ENCODE results near the gene ASL. TPM values are rescaled to one million over a fixed set of nuclear protein-coding genes. Genes with fewer than 3 reads are reported as not detected.

Gene ASL
- total RNA-seq, 2 donors from 2014 or later: 24.0 to 36.4 TPM

GRCh38 chr7:66078067-66078466, 2.4 kb downstream of the ASL start:
- Histone ChIP-seq H3K36me3 (no peaks in the 10 kb centered on the region), H3K9me3 (no peaks in the 10 kb centered on the region), H3K27ac (no peak overlapping the region), H3K4me3 (no peak overlapping the region), H3K27me3 (replicated peaks; ENCODE audit: insufficient read depth) (no peaks in the 10 kb centered on the region), H3K4me1 (replicated peaks) (no peaks in the 10 kb centered on the region)
- no peak for DNase-seq (ENCODE audit: low spot score)
- TF ChIP-seq, protein P1, sequence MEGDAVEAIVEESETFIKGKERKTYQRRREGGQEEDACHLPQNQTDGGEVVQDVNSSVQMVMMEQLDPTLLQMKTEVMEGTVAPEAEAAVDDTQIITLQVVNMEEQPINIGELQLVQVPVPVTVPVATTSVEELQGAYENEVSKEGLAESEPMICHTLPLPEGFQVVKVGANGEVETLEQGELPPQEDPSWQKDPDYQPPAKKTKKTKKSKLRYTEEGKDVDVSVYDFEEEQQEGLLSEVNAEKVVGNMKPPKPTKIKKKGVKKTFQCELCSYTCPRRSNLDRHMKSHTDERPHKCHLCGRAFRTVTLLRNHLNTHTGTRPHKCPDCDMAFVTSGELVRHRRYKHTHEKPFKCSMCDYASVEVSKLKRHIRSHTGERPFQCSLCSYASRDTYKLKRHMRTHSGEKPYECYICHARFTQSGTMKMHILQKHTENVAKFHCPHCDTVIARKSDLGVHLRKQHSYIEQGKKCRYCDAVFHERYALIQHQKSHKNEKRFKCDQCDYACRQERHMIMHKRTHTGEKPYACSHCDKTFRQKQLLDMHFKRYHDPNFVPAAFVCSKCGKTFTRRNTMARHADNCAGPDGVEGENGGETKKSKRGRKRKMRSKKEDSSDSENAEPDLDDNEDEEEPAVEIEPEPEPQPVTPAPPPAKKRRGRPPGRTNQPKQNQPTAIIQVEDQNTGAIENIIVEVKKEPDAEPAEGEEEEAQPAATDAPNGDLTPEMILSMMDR (IDR thresholded peaks at IDR 0.05): no peak
- TF ChIP-seq POLR2AphosphoS5 (IDR thresholded peaks at IDR 0.05) (no peak), POLR2A (IDR thresholded peaks at IDR 0.05) (no peak)
- intact Hi-C loops (cut with DNase I): no loop called here
- 84% methylated on average over 5 of the region's 5 CpGs for WGBS

DNA sequence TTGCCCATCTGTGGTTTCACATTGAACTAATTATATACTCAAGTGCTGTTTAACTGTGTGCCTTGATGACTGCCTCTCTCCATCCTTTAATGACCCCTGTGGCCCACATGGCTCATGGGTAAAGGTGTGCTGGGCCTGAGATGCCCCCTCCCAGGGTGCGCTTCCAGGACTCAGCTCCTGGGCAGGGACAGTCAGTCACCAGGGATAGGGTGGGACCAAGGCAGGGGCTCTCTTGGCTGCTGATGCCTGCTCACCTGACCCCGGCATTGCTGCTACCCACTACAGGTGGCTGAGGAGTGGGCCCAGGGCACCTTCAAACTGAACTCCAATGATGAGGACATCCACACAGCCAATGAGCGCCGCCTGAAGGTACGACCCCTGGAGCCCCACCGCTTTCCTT, 6.5 kb downstream of the ASL start:
- TF ChIP-seq POLR2AphosphoS5 (IDR thresholded peaks at IDR 0.05): no peak
- Histone ChIP-seq H3K36me3 (no peaks in the 10 kb centered on the region), H3K4me3 (no peak overlapping the region), H3K27ac (no peak overlapping the region), H3K9me3 (no peaks in the 10 kb centered on the region), H3K27me3 (replicated peaks; ENCODE audit: insufficient read depth) (no peaks in the 10 kb centered on the region), H3K4me1 (replicated peaks) (no peaks in the 10 kb centered on the region)
- DNase-seq (ENCODE audit: low spot score): no peak
- WGBS: 95% methylated on average over 6 of the region's 6 CpGs
- intact Hi-C loops (cut with DNase I): no loop called here

- intact Hi-C loops (cut with DNase I): no loop called here
- WGBS: 92% methylated on average over 16 of the region's 16 CpGs
- no peak for TF ChIP-seq POLR2A (IDR thresholded peaks at IDR 0.05)
- Histone ChIP-seq H3K36me3 (no peaks in the 10 kb centered on the region), H3K27me3 (replicated peaks; ENCODE audit: insufficient read depth) (no peaks in the 10 kb centered on the region), H3K27ac (no peak overlapping the region), H3K4me1 (replicated peaks) (no peaks in the 10 kb centered on the region), H3K9me3 (no peaks in the 10 kb centered on the region), H3K4me3 (no peak overlapping the region)
- no peak for DNase-seq (ENCODE audit: low spot score)
Measured at GRCh38 chr7:66082886-66083415, 7.3 kb downstream of the ASL start.

DNA sequence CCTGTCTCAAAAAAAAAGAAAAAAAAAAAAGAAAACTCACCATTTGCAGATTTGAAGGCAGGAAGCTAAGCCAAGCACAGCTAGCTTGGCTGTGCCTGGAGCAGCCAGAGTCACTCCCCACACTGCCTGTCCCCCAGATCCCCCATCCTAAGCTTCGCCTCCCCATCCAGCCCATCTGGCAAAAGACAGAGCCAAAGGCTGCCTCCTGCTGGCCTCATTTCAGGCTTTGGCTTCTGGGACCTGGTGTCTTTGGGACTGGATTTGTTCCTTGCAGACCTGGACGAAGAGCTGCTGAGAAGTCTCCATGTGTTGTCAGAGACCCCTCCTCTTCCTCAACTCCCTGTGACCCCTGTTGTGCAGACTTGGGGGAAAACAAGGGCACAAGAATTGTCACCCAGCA, 8.1 kb downstream of the ASL start:
- intact Hi-C loops (cut with DNase I): no loop called here
- TF ChIP-seq POLR2A (IDR thresholded peaks at IDR 0.05): no peak
- no peak for DNase-seq (ENCODE audit: low spot score)
- Histone ChIP-seq H3K36me3 (no peaks in the 10 kb centered on the region), H3K27me3 (replicated peaks; ENCODE audit: insufficient read depth) (no peaks in the 10 kb centered on the region), H3K4me3 (no peak overlapping the region), H3K9me3 (no peaks in the 10 kb centered on the region), H3K27ac (no peak overlapping the region), H3K4me1 (replicated peaks) (no peaks in the 10 kb centered on the region)
- WGBS: 89% methylated on average over 2 of the region's 2 CpGs

DNA sequence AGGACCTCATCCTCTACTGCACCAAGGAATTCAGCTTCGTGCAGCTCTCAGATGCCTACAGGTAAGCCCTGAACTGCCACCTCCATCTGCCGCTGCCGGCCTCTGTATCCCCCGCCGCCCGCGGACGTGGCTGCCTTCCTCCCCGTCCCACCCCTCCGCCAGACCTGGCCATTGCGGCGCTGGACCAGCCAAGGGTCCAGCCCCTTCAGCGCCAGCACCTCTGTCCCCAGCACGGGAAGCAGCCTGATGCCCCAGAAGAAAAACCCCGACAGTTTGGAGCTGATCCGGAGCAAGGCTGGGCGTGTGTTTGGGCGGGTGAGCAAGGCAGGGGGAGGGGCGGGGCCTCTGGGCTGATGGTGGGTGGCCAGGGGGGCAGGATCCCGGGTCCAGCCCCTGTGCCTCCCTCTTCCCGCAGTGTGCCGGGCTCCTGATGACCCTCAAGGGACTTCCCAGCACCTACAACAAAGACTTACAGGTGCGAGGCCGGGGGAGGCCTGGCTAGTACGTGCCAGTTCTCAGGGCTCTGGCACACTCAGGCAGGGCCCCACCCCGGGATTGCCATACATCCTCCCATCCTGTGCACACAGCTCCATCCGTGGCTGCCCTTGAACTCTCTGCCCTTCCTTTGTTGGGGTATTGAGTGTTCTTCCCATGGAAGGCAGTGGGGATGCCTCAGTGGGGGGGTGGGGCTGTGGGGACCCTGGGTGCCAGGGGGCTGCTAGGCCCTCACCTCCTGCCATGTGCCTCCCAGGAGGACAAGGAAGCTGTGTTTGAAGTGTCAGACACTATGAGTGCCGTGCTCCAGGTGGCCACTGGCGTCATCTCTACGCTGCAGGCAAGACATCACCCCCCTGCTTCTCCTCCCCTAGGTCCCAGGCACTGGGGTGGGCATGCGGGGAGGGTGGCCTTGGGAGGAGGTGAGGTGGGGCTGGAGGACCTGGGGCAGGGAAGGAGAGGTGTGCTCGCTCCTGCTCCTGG, 13.5 kb downstream of the ASL start:
- no peaks in the 10 kb centered on the region for H3K9me3 ChIP-seq
- no peak overlapping the region for H3K27ac ChIP-seq
- intact Hi-C loops (cut with DNase I): no loop called here
- H3K27me3 ChIP-seq (replicated peaks; ENCODE audit: insufficient read depth): no peaks in the 10 kb centered on the region
- H3K36me3 ChIP-seq: no peaks in the 10 kb centered on the region
- 79% methylated on average over 32 of the region's 32 CpGs for WGBS
- H3K4me3 ChIP-seq: no peak overlapping the region
- H3K4me1 ChIP-seq (replicated peaks): no peaks in the 10 kb centered on the region
- no peak for DNase-seq (ENCODE audit: low spot score)
- TF ChIP-seq POLR2A (IDR thresholded peaks at IDR 0.05) (no peak), POLR2AphosphoS5 (IDR thresholded peaks at IDR 0.05) (no peak)
- TF ChIP-seq, protein P1 (IDR thresholded peaks at IDR 0.05): no peak

DNA sequence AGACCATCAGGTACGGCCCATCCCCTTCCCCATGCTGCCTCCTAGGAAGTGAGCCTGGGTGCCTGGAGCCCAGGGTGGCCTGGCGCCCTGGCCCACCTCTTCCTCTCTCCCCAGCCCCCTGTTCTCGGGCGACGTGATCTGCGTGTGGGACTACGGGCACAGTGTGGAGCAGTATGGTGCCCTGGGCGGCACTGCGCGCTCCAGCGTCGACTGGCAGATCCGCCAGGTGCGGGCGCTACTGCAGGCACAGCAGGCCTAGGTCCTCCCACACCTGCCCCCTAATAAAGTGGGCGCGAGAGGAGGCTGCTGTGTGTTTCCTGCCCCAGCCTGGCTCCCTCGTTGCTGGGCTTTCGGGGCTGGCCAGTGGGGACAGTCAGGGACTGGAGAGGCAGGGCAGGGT, 17.0 kb downstream of the ASL start:
- Histone ChIP-seq H3K4me1 (replicated peaks) (no peaks in the 10 kb centered on the region), H3K36me3 (no peaks in the 10 kb centered on the region), H3K27ac (no peak overlapping the region), H3K4me3 (no peak overlapping the region), H3K9me3 (no peaks in the 10 kb centered on the region), H3K27me3 (replicated peaks; ENCODE audit: insufficient read depth) (no peaks in the 10 kb centered on the region)
- WGBS: 95% methylated on average over 12 of the region's 19 CpGs
- intact Hi-C loops (cut with DNase I): no loop called here
- no peak for DNase-seq (ENCODE audit: low spot score)
- TF ChIP-seq, protein P1 (IDR thresholded peaks at IDR 0.05): no peak
- no peak for TF ChIP-seq POLR2AphosphoS5 (IDR thresholded peaks at IDR 0.05)
- no peak for TF ChIP-seq POLR2A (IDR thresholded peaks at IDR 0.05)

Data from prostate gland (tissue), 2 donors.